Mucosa of descending colon (tissue), 3 donors: ENCODE data around the gene LRRTM3. TPM values are rescaled to one million over a fixed set of nuclear protein-coding genes. Genes with fewer than 3 reads are reported as not detected.

Experiments used
- ATAC-seq: fragments of 200-7000 bp; cut with Tn5 transposase; one replicate; pipeline ENCODE4 v1.9.1; 2020; ENCODE audit warnings: mild to moderate bottlenecking, moderate library complexity
- DNase-seq, 3 donors: peaks; one replicate each; pipeline ENCODE4 v3.0.0-alpha.2; 2020
- H3K36me3 ChIP-seq: fragments of 200-600 bp; one replicate; pipeline ENCODE4 v1.8.0; 2021; ENCODE audit warnings: low read depth, mild to moderate bottlenecking
- H3K4me1 ChIP-seq: fragments of 200-600 bp; one replicate; pipeline ENCODE4 v1.8.0; 2021; ENCODE audit warnings: low read depth, mild to moderate bottlenecking
- H3K4me3 ChIP-seq: fragments of 200-600 bp; one replicate; pipeline ENCODE4 v1.8.0; 2021; ENCODE audit warnings: mild to moderate bottlenecking
- H3K9me3 ChIP-seq: fragments of 200-600 bp; one replicate; pipeline ENCODE4 v1.8.0; 2021; ENCODE audit warnings: mild to moderate bottlenecking
- intact Hi-C, 2 donors: fragments of 100-400 bp; cut with DNase I in 1 of 2; cut with micrococcal nuclease in 1 of 2; formaldehyde crosslinking; loops; one replicate each; pipeline versions ENCODE4 v1.11.0 to v1.11.1; 2022; cut with DNase I, micrococcal nuclease
- total RNA-seq, 3 donors: library from RNA; stranded (reverse); fragmentation: NEBNext Ultra II Directional in 2 of 3; extraction: Animal tissue kit (Norgen Biotek cat#: 25700) in 2 of 3; gene quantifications; one replicate each; pipeline versions ENCODE4 v1.2.1 to v1.2.4, GENCODE V29; 2021 to 2023
- TF ChIP-seq, protein P1 (sequence below): fragments of 200-600 bp; IDR thresholded peaks from one replicate; pipeline ENCODE4 v1.8.0; 2022; ENCODE audit warnings: antibody characterized with exemption, mild to moderate bottlenecking
- donor health status: DM: no; HTN: no; CAD: no; lungs with moderate emphysema.
- donor health status: DM: no; HTN: no; CAD: no.
- donor health status: DM: no; HTN: yes; CAD: no.

Gene LRRTM3
- total RNA-seq, 3 donors from 2014 or later = 0.09 to 0.16 TPM; not detected in 1

DNA sequence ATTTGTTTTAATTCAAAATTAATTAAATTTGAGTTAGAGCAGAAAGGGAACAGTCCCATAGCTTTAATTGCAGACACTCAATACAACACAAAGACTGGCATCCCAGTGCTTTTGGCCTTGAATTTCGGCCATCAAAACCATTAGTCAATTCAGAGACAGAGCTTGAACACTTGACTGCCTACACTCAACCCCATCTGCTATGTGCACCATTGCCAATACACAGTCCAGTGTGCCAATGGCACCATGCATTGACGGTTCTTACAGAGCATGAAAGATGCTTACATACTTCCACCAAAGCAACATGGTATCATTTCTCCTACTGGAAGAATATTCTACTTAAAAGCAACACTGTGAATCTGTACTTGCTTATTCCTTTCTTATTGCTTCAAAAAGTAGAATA, 43.6 kb upstream of the LRRTM3 start:
- TF ChIP-seq, protein P1, sequence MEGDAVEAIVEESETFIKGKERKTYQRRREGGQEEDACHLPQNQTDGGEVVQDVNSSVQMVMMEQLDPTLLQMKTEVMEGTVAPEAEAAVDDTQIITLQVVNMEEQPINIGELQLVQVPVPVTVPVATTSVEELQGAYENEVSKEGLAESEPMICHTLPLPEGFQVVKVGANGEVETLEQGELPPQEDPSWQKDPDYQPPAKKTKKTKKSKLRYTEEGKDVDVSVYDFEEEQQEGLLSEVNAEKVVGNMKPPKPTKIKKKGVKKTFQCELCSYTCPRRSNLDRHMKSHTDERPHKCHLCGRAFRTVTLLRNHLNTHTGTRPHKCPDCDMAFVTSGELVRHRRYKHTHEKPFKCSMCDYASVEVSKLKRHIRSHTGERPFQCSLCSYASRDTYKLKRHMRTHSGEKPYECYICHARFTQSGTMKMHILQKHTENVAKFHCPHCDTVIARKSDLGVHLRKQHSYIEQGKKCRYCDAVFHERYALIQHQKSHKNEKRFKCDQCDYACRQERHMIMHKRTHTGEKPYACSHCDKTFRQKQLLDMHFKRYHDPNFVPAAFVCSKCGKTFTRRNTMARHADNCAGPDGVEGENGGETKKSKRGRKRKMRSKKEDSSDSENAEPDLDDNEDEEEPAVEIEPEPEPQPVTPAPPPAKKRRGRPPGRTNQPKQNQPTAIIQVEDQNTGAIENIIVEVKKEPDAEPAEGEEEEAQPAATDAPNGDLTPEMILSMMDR = no peak
- Histone ChIP-seq H3K4me1 (peaks cover 6% of the 10 kb centered on the region), H3K9me3 (no peaks in the 10 kb centered on the region), H3K36me3 (no peaks in the 10 kb centered on the region), H3K4me3 (no peak overlapping the region)
- DNase-seq = no peak
- no peak for ATAC-seq
- intact Hi-C loops = no loop called here

DNA sequence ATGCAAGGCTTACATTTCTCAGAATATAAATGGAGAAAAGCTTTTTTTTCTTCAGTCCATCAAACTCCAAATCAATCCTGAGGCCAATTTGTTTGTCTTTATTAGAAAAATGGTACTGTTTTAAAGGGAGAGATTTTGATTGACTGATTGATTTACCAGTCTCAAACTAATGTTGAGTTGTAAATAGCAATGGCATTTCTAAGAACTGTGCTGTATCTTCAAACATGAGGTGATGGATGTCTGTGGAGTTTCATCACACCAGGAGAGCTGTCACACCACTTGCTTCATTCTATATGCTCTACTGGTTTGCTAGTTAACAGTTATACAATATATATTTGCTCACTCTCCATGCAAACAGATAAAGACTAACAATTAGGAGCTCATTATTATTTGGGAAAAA, 39.0 kb upstream of the LRRTM3 start:
- no peaks in the 10 kb centered on the region for H3K4me1 ChIP-seq
- no peaks in the 10 kb centered on the region for H3K9me3 ChIP-seq
- DNase-seq = no peak
- intact Hi-C loops = no loop called here
- TF ChIP-seq, protein P1 = no peak
- H3K36me3 ChIP-seq = no peaks in the 10 kb centered on the region
- ATAC-seq = no peak
- H3K4me3 ChIP-seq = no peak overlapping the region

DNA sequence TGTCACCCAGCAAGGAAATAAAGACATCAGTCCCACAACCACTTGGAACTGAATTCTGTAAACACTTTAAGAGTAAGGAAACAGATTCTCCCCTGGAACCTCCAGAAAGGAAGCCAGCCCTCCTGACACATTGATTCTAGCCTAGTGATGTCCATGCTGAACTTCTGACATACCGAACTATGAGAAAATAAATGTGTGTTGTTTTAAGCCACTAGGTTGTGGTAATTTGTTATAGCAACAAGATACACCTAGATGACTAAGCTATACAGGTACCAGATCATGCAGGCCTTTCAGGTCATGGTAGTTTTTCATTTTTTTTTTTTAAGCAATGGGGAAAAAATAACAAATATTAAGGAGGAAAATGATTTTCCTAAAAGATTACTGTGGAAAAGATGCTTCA, 37.6 kb upstream of the LRRTM3 start:
- H3K4me3 ChIP-seq = no peak overlapping the region
- no peaks in the 10 kb centered on the region for H3K4me1 ChIP-seq
- TF ChIP-seq, protein P1 = no peak
- H3K36me3 ChIP-seq = no peaks in the 10 kb centered on the region
- DNase-seq = no peak
- no peaks in the 10 kb centered on the region for H3K9me3 ChIP-seq
- intact Hi-C loops = no loop called here
- no peak for ATAC-seq

DNA sequence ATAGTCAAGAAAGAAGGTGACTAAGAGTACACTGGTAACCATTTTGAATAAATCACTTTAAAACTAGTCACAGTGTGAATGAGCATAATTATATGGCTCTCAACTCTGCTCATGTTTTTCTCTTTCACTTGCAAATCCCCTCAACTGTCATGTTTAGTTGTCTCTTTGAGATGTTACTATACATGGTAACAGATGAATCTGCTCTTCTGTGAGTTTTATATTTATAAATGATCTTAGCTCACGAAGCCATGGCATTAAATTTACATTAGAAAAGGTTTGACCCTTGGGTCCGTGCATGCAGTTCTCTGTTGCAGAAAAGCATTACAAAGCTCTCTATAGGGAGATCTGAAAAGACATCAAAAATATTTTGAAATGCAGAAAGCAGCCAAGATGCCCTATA, 33.0 kb upstream of the LRRTM3 start:
- no peak for DNase-seq
- H3K4me1 ChIP-seq = no peaks in the 10 kb centered on the region
- peaks cover under 1% of the 10 kb centered on the region for H3K9me3 ChIP-seq
- ATAC-seq = no peak
- intact Hi-C loops = no loop called here
- no peak overlapping the region for H3K4me3 ChIP-seq
- no peaks in the 10 kb centered on the region for H3K36me3 ChIP-seq
- TF ChIP-seq, protein P1 = no peak

DNA sequence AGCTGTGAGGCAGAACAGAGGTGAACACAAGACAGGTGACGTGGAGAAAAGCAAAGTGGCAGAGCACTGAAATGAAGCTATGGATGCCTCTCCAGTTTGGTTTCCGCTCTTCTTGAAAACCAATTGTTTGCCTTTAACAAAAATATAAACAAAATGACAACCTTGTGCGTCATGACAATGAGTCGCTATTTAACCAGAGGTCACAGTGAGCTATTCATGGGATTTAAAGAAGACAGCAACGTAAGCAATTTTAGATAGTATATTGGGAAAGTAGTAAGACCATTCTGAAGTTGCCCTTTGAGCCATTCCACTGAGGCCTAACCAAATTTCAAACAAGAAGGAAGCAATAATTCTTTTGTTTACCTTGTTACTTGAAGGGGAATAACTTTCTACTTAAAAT, 15.2 kb upstream of the LRRTM3 start:
- H3K4me1 ChIP-seq = no peaks in the 10 kb centered on the region
- DNase-seq = no peak
- ATAC-seq = no peak
- no peak overlapping the region for H3K4me3 ChIP-seq
- TF ChIP-seq, protein P1 = no peak
- H3K36me3 ChIP-seq = no peaks in the 10 kb centered on the region
- no peaks in the 10 kb centered on the region for H3K9me3 ChIP-seq
- intact Hi-C loops = no loop called here

DNA sequence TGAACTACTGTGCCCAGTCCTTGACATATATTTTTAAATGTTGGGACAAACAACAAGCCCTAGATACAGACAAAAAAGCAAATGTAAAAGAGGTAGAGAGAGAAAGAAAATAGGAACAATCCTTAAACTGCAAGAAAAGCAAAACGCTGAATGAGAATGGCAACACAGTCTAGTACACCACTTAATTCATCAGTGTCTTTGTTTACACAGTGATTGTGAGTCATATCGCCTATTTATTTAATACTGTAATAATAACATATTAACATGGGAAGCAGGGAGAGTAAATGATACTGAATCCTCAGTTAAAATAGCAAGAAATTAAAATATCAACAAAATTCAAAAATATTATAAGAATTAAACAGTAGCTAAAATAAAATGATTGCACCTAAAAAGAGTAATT, 9.8 kb upstream of the LRRTM3 start:
- intact Hi-C loops = no loop called here
- TF ChIP-seq, protein P1 = no peak
- Histone ChIP-seq H3K4me1 (no peaks in the 10 kb centered on the region), H3K9me3 (no peaks in the 10 kb centered on the region), H3K36me3 (no peaks in the 10 kb centered on the region), H3K4me3 (no peak overlapping the region)
- ATAC-seq = no peak
- no peak for DNase-seq
